ENCODE measurements around the gene EBF3.

The EBF3 gene

GRCh38 chr10:129971381-129972144 is 7.5 kb upstream of the EBF3 start:
- DNase-seq (ENCODE audit: low spot score), result peak; percentile 94

GRCh38 chr10:129970465-129971364 is 6.6 kb upstream of the EBF3 start:
- no peak for DNase-seq (ENCODE audit: low spot score)

GRCh38 chr10:129969911-129970464 is 5.9 kb upstream of the EBF3 start:
- no peak for DNase-seq (ENCODE audit: low spot score)

- no peak for DNase-seq (ENCODE audit: low spot score)
Observed at GRCh38 chr10:129969184-129969910, 5.3 kb upstream of the EBF3 start.

GRCh38 chr10:129968853-129969183 is 4.7 kb upstream of the EBF3 start:
- DNase-seq (ENCODE audit: low spot score), result peak; percentile 88

- DNase-seq (ENCODE audit: low spot score), result no peak
Observed at GRCh38 chr10:129968020-129968852, 4.2 kb upstream of the EBF3 start.

- DNase-seq (ENCODE audit: low spot score), result no peak
Observed at GRCh38 chr10:129967579-129968019, 3.5 kb upstream of the EBF3 start.

GRCh38 chr10:129966889-129967578 is 3.0 kb upstream of the EBF3 start:
- DNase-seq (ENCODE audit: low spot score), result no peak

- DNase-seq (ENCODE audit: low spot score), result no peak
Observed at GRCh38 chr10:129966370-129966888, 2.4 kb upstream of the EBF3 start.

- no peak for DNase-seq (ENCODE audit: low spot score)
Observed at GRCh38 chr10:129965959-129966358, 1.9 kb upstream of the EBF3 start.

- no peak for DNase-seq (ENCODE audit: low spot score)
Observed at GRCh38 chr10:129965425-129965808, 1.3 kb upstream of the EBF3 start.

GRCh38 chr10:129964611-129965424 is 744 bp upstream of the EBF3 start:
- no peak for DNase-seq (ENCODE audit: low spot score)

- peak; percentile 51 for DNase-seq (ENCODE audit: low spot score)
Observed at GRCh38 chr10:129962872-129963640, 1.0 kb downstream of the EBF3 start.

- DNase-seq (ENCODE audit: low spot score), result no peak
Observed at GRCh38 chr10:129962031-129962871, 1.8 kb downstream of the EBF3 start.

- no peak for DNase-seq (ENCODE audit: low spot score)
Observed at GRCh38 chr10:129961157-129961701, 2.8 kb downstream of the EBF3 start.

- no peak for DNase-seq (ENCODE audit: low spot score)
Observed at GRCh38 chr10:129960481-129961156, 3.5 kb downstream of the EBF3 start.
